Endothelial cell of umbilical vein (primary cell): ENCODE measurements around the gene RAB11FIP3. TPM values are rescaled to one million over a fixed set of nuclear protein-coding genes. Genes with fewer than 3 reads are reported as not detected.

Source experiments
- BruUV-seq: library from RNA; stranded (reverse); fragments of 400-500 nt; replicated peaks from 2 replicates; lab custom pipeline; 2021; lab: Mats Ljungman, UMichigan
- CTCF ChIA-PET: fragments of 300-600, 350-600 bp; sonication (Branson Sonifier 250); formaldehyde crosslinking; loops from one replicate; lab custom pipeline; 2021; ENCODE audit warnings: antibody characterized with exemption, inconsistent platforms; lab: Charles Lee
- POLR2A ChIA-PET: fragments of 300-600, 350-600 bp; sonication (Branson Sonifier 250); formaldehyde crosslinking; loops from one replicate; lab custom pipeline; 2021; ENCODE audit warnings: antibody characterized with exemption, inconsistent platforms; lab: Charles Lee
- DNase-seq: peaks from one replicate; pipeline ENCODE4 v3.0.0-alpha.2; 2011; ENCODE audit warnings: low read depth, low spot score
- FAIRE-seq: peaks from 2 replicates; lab custom pipeline; 2011; peaks lifted over from hg19 to GRCh38; lab: Jason Lieb, UNC
- H2AFZ ChIP-seq: 2 replicates; pipeline ENCODE4 v1.6.0; 2012; ENCODE audit warnings: low read depth, low read length, control low read depth, inconsistent platforms
- H3K27ac ChIP-seq: 2 replicates; pipeline ENCODE4 v1.5.1; 2011; ENCODE audit warnings: low read depth, mild to moderate bottlenecking, control low read depth, low read length, moderate library complexity; ENCODE audit not compliant: insufficient read depth
- H3K27me3 ChIP-seq, 2 experiments: 2 replicates each; pipeline versions ENCODE4 v1.6.0 to v1.6.1; 2011; ENCODE audit warnings: low read length in 2 of 2, mixed read lengths in 1 of 2; ENCODE audit not compliant: control insufficient read depth in 2 of 2, insufficient read depth in 2 of 2
- H3K36me3 ChIP-seq, 2 experiments: 2 replicates in 1 of 2; 3 replicates in 1 of 2; pipeline ENCODE4 v1.5.1; 2011; ENCODE audit warnings: low read length in 2 of 2, mild to moderate bottlenecking in 1 of 2, moderate library complexity in 1 of 2; ENCODE audit not compliant: control insufficient read depth in 2 of 2, insufficient read depth in 2 of 2; ENCODE audit errors: extremely low read depth in 1 of 2
- H3K4me1 ChIP-seq: 3 replicates; pipeline ENCODE4 v1.5.1; 2011; ENCODE audit warnings: mild to moderate bottlenecking, low read length; ENCODE audit not compliant: control insufficient read depth, insufficient read depth; ENCODE audit errors: extremely low read depth
- H3K4me2 ChIP-seq: 2 replicates; pipeline ENCODE4 v1.6.1; 2011; ENCODE audit warnings: low read length, control low read depth, mixed read lengths; ENCODE audit not compliant: insufficient read depth
- H3K4me3 ChIP-seq, 3 experiments: fragments of 200-600 bp in 1 of 3; sonication (generic), shearing (Covaris generic) in 1 of 3; replicated peaks in 1 of 3; 2 replicates each; pipeline ENCODE4 v1.5.1; 2011 to 2016; ENCODE audit warnings: control low read depth in 3 of 3, low read length in 3 of 3, mild to moderate bottlenecking in 2 of 3, inconsistent platforms in 1 of 3, low read depth in 1 of 3, moderate library complexity in 1 of 3; ENCODE audit not compliant: insufficient read depth in 1 of 3
- H3K79me2 ChIP-seq: 2 replicates; pipeline ENCODE4 v1.6.0; 2012; ENCODE audit warnings: low read length, inconsistent platforms; ENCODE audit not compliant: control insufficient read depth, insufficient read depth
- H3K9ac ChIP-seq: replicated peaks from 2 replicates; pipeline ENCODE3; 2011; ENCODE audit warnings: low read length, control low read depth; ENCODE audit not compliant: insufficient read depth; ENCODE audit errors: extremely low read depth
- H3K9me1 ChIP-seq: replicated peaks from 3 replicates; pipeline ENCODE4 v1.6.0; 2011; ENCODE audit warnings: mild to moderate bottlenecking, low read length; ENCODE audit not compliant: control insufficient read depth, insufficient read depth; ENCODE audit errors: extremely low read depth
- H3K9me3 ChIP-seq: replicated peaks from 2 replicates; pipeline ENCODE4 v1.5.1; 2012; ENCODE audit warnings: low read length, inconsistent platforms; ENCODE audit not compliant: control insufficient read depth, insufficient read depth
- H4K20me1 ChIP-seq: replicated peaks from 2 replicates; pipeline ENCODE3; 2011; ENCODE audit warnings: mild to moderate bottlenecking, low read length; ENCODE audit not compliant: control insufficient read depth, insufficient read depth; ENCODE audit errors: extremely low read depth
- CTCF ChIP-seq, 2 donors: IDR thresholded peaks; 1 replicate in 1 of 2; 2 replicates in 1 of 2; pipeline ENCODE4 v1.5.1; 2011; ENCODE audit warnings: low read length in 2 of 2, mild to moderate bottlenecking in 2 of 2, moderate library complexity in 2 of 2, control low read depth in 1 of 2, inconsistent platforms in 1 of 2, low read depth in 1 of 2; ENCODE audit not compliant: insufficient read depth in 1 of 2; ENCODE audit errors: extremely low read depth in 1 of 2
- EZH2 ChIP-seq: IDR thresholded peaks from 2 replicates; pipeline ENCODE4 v1.6.1; 2012; ENCODE audit warnings: borderline replicate concordance, low read depth, mild to moderate bottlenecking, moderate library complexity, low read length, inconsistent platforms; ENCODE audit not compliant: severe bottlenecking
- FOS ChIP-seq: IDR thresholded peaks from 2 replicates; pipeline ENCODE4 v1.6.1; 2011; ENCODE audit warnings: mild to moderate bottlenecking, low read length, moderate library complexity, borderline replicate concordance; ENCODE audit not compliant: insufficient read depth
- GATA2 ChIP-seq: IDR thresholded peaks from 2 replicates; pipeline ENCODE4 v1.7.0; 2011; ENCODE audit warnings: low read depth, mild to moderate bottlenecking, moderate library complexity, mixed read lengths, low read length; ENCODE audit not compliant: insufficient read length, insufficient read depth
- JUN ChIP-seq: IDR thresholded peaks from 2 replicates; pipeline ENCODE4 v1.6.1; 2011; ENCODE audit warnings: borderline replicate concordance, low read depth; ENCODE audit not compliant: insufficient read length, insufficient read depth
- MAX ChIP-seq: IDR thresholded peaks from 2 replicates; pipeline ENCODE4 v1.6.1; 2011; ENCODE audit not compliant: insufficient read depth, insufficient read length
- MYC ChIP-seq: IDR thresholded peaks from one replicate; pipeline ENCODE4 v1.6.1; 2011; ENCODE audit warnings: mild to moderate bottlenecking, low read depth, low read length
- POLR2A ChIP-seq: IDR thresholded peaks from 2 replicates; pipeline ENCODE4 v1.6.1; 2012; ENCODE audit warnings: low read depth, mild to moderate bottlenecking, control low read depth, low read length
- POLR2AphosphoS5 ChIP-seq: IDR thresholded peaks from 2 replicates; pipeline ENCODE4 v1.6.1; 2012; ENCODE audit warnings: low read depth, mild to moderate bottlenecking, control low read depth, low read length, moderate library complexity; ENCODE audit not compliant: insufficient read depth
- dilution Hi-C: fragments of 300-500 bp; cut with MboI; formaldehyde crosslinking; loops from one replicate; pipeline ENCODE4 v1.15.0; 2019; ENCODE audit warnings: low sequenced_read_pairs; ENCODE audit not compliant: extremely low pct_ligation_motif_present
- intact Hi-C: fragments of 100-400 bp; cut with micrococcal nuclease; formaldehyde crosslinking; loops from one replicate; pipeline ENCODE4 v1.10.0; 2022
- polyA plus RNA-seq, 4 experiments: library from polyadenylated mRNA; depleted of rRNA in 3 of 4; stranded (reverse) in 3 of 4; unstranded in 1 of 4; fragments of >200 nt; gene quantifications; 2 replicates each; pipeline versions ENCODE4 v1.2.1 to v1.2.3, GENCODE V29; 2011 to 2012; ENCODE audit warnings: missing spikeins in 1 of 4
- total RNA-seq: library from RNA; stranded (reverse); gene quantifications from 2 replicates; pipeline ENCODE4 v1.2.3, GENCODE V29; 2021

Gene RAB11FIP3
- total and polyA plus RNA-seq, 2 donors (not counting 3 experiments of a cell fraction or from before 2014, with no cell fraction given) = 20.5 to 75.9 TPM

- CTCF ChIA-PET = no interaction called here
- no peak for TF ChIP-seq POLR2A
- TF ChIP-seq GATA2 = no peak
- TF ChIP-seq MAX = no peak
- no peak for TF ChIP-seq POLR2AphosphoS5
- TF ChIP-seq MYC = no peak
- TF ChIP-seq CTCF (IDR thresholded peaks at IDR 0.05; ENCODE audit: extremely low read depth in 1 of 2, insufficient read depth in 1 of 2, low read depth in 1 of 2, low read length in 2 of 2) = no peak
- TF ChIP-seq EZH2 = no peak
- TF ChIP-seq FOS = no peak
- no peak for TF ChIP-seq JUN
- no peak for FAIRE-seq
- POLR2A ChIA-PET = no interaction called here
- H3K36me3 ChIP-seq = peaks cover 0 to 8% of the 10 kb centered on the region in 2 experiments
- dilution Hi-C loops = no loop called here
- no peak overlapping the region for H3K4me2 ChIP-seq
- no peak for DNase-seq
- H3K27me3 ChIP-seq = no peaks in the 10 kb centered on the region
- H3K9ac ChIP-seq = no peak overlapping the region
- no peak overlapping the region for H2AFZ ChIP-seq
- intact Hi-C loops = loop anchor here (5.0 kb wide), 1 partner anchor 42 kb away; the partner anchor contains the start of genes NHLRC4 and PIGQ
- no peaks in the 10 kb centered on the region for H3K9me1 ChIP-seq
- peak overlapping the region; percentile 90 for H3K27ac ChIP-seq
- H3K4me1 ChIP-seq = peaks cover 35% of the 10 kb centered on the region
- no peaks in the 10 kb centered on the region for H4K20me1 ChIP-seq
- no TSS peak for BruUV-seq
- peaks cover 33% of the 10 kb centered on the region for H3K79me2 ChIP-seq
- no peaks in the 10 kb centered on the region for H3K9me3 ChIP-seq
- H3K4me3 ChIP-seq = no peak overlapping the region
Measured at GRCh38 chr16:525123-525519, 99.7 kb downstream of the RAB11FIP3 start.
